Prostate gland (tissue), 2 donors: ENCODE results near the gene TBX5. TPM values are rescaled to one million over a fixed set of nuclear protein-coding genes. Genes with fewer than 3 reads are reported as not detected.

Source experiments
- DNase-seq: peaks from one replicate; pipeline ENCODE4 v3.0.0-alpha.2; 2019; ENCODE audit warnings: low spot score
- H3K27ac ChIP-seq, 2 donors: fragments of 200-600 bp; sonication (generic); 2 replicates each; pipeline ENCODE4 v1.5.1; 2017 to 2019
- H3K27me3 ChIP-seq: fragments of 200-600 bp; sonication (generic); replicated peaks from 2 replicates; pipeline ENCODE4 v1.5.1; 2019; ENCODE audit not compliant: insufficient read depth
- H3K36me3 ChIP-seq, 2 donors: fragments of 200-600 bp; sonication (generic); 1 replicate in 1 of 2; 2 replicates in 1 of 2; pipeline versions ENCODE4 v1.5.1 to v1.8.1; 2017 to 2019
- H3K4me1 ChIP-seq: fragments of 200-600 bp; sonication (generic); replicated peaks from 2 replicates; pipeline ENCODE4 v1.5.1; 2019
- H3K4me3 ChIP-seq, 2 donors: fragments of 200-600 bp; sonication (generic); 2 replicates each; pipeline ENCODE4 v1.5.1; 2017 to 2019
- H3K9me3 ChIP-seq: fragments of 200-600 bp; sonication (generic); 2 replicates; pipeline ENCODE4 v1.5.1; 2017
- POLR2A ChIP-seq: fragments of 450-650 bp; IDR thresholded peaks from one replicate; pipeline ENCODE4 v1.6.1; 2016; ENCODE audit warnings: antibody characterized with exemption, mild to moderate bottlenecking
- POLR2AphosphoS5 ChIP-seq: sonication (generic); formaldehyde crosslinking; IDR thresholded peaks from one replicate; pipeline ENCODE4 v1.6.1; 2017; ENCODE audit warnings: antibody characterized with exemption
- WGBS: methylation state at CpG from one replicate; pipeline ENCODE4 v1.1.5; 2018; 5-methylcytosine and 5-hydroxymethylcytosine counted together
- intact Hi-C: fragments of 100-400 bp; cut with DNase I; formaldehyde crosslinking; loops from one replicate; pipeline ENCODE4 v1.14.2; 2022
- total RNA-seq, 2 donors: library from RNA; depleted of rRNA; stranded (reverse); fragments of >200 nt; gene quantifications; one replicate each; pipeline ENCODE4 v1.1.0, GENCODE V29; 2016
- TF ChIP-seq, protein P1 (sequence below), 4 experiments: fragments of 200-600 bp in 2 of 4; fragments of 450-650 bp in 2 of 4; sonication (generic) in 2 of 4; IDR thresholded peaks; 1 replicate in 3 of 4; 2 replicates in 1 of 4; pipeline ENCODE4 v1.5.1; 2016 to 2019; ENCODE audit warnings: antibody characterized with exemption in 4 of 4, mild to moderate bottlenecking in 2 of 4, moderate library complexity in 2 of 4

The TBX5 gene
- total RNA-seq, 2 donors from 2014 or later, result 0.34 to 4.9 TPM

DNA sequence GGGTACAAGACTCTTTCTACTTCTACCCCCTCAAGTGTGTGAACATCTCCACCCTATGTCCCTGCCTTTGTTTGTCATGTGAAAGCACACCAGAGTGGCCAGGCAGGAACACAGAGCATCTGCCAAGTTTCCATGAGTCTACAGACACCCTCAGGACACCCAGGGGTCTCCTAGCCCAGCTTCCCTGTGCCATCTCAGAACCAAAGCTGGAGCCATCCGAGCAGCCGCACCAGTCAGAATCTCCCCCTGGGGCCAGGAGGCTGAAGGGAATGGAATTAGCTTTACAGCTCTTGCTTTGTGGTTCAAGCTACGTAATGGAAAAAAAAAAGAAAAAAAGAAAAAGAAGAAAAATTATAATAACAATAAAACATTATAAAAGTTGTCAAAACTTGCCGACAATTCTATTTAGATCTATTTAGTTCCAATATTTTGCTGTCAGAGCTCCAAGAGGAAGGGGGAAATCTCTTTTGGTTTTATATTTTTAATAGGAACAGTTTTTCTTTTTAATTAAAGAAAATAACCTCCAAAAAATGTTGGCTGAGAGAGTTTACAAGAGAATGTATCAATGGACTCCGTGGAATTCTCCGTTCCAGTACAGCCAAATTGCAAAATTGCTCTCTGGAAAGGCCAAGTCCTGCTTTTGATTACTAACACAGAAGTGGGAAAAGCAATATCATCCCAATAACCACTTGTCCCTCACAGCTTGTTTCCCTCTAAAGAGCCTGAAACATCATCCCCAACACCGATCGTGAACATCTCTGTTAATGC lies 37.1 kb downstream of the TBX5 start:
- WGBS, result 54% methylated on average over 8 of the region's 8 CpGs
- no peak for DNase-seq
- intact Hi-C loops, result no loop called here

DNA sequence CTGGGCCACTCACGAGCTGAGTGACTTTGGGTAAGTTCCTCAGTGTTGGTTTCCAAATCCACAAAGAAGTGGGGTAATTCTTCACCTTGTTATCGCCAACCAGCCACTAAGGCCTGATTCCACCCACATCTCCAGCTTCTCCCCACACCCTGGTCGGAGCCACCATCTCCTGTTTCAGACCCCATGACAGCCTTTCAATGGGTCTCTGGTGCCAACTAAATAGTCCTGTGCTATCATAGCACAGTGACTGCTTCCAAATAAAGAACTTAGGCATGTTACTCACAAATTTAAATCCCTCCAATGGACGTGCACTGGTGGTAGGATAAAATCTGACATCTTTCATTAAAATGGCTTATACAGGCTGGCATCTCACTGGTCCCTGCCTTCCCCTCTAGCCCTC lies 44.0 kb downstream of the TBX5 start:
- H3K36me3 ChIP-seq, result no peaks in the 10 kb centered on the region
- no peak overlapping the region for H3K4me3 ChIP-seq
- no peaks in the 10 kb centered on the region for H3K4me1 ChIP-seq
- DNase-seq, result no peak
- no peaks in the 10 kb centered on the region for H3K9me3 ChIP-seq
- TF ChIP-seq, protein P1, sequence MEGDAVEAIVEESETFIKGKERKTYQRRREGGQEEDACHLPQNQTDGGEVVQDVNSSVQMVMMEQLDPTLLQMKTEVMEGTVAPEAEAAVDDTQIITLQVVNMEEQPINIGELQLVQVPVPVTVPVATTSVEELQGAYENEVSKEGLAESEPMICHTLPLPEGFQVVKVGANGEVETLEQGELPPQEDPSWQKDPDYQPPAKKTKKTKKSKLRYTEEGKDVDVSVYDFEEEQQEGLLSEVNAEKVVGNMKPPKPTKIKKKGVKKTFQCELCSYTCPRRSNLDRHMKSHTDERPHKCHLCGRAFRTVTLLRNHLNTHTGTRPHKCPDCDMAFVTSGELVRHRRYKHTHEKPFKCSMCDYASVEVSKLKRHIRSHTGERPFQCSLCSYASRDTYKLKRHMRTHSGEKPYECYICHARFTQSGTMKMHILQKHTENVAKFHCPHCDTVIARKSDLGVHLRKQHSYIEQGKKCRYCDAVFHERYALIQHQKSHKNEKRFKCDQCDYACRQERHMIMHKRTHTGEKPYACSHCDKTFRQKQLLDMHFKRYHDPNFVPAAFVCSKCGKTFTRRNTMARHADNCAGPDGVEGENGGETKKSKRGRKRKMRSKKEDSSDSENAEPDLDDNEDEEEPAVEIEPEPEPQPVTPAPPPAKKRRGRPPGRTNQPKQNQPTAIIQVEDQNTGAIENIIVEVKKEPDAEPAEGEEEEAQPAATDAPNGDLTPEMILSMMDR (IDR thresholded peaks at IDR 0.05), result no peak
- no peak for TF ChIP-seq POLR2A
- TF ChIP-seq POLR2AphosphoS5, result no peak
- intact Hi-C loops, result no loop called here
- H3K27ac ChIP-seq, result no peak overlapping the region
- no peaks in the 10 kb centered on the region for H3K27me3 ChIP-seq
- 65% methylated on average over 4 of the region's 4 CpGs for WGBS

More for the DNA sequence above, 37.1 kb downstream of the TBX5 start:
- Histone ChIP-seq H3K4me1 (no peaks in the 10 kb centered on the region), H3K4me3 (no peak overlapping the region), H3K27me3 (no peaks in the 10 kb centered on the region), H3K36me3 (no peaks in the 10 kb centered on the region), H3K27ac (no peak overlapping the region), H3K9me3 (no peaks in the 10 kb centered on the region)
- no peak for TF ChIP-seq POLR2A
- TF ChIP-seq, protein P1 (IDR thresholded peaks at IDR 0.05), result no peak
- TF ChIP-seq POLR2AphosphoS5, result no peak

DNA sequence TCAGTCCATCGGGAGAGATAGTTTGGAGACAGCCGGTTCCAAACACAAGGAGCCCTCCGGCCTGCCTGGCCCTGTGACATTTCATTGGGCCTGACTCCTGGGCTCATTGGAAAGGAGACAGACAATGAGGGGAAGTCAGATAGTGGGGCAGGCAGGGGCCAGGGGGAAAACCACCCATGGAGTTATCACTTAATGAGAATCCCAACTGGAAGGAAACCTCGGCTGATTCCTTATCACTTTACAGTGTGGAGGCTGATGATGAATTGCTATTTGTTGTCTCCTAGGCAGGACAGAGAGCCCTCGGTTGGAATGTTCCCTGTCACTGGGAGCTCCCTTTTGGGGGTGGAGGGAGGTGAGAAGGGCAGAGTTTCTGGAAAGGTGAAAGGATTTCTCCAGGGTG lies 44.4 kb downstream of the TBX5 start:
- intact Hi-C loops, result no loop called here

DNA sequence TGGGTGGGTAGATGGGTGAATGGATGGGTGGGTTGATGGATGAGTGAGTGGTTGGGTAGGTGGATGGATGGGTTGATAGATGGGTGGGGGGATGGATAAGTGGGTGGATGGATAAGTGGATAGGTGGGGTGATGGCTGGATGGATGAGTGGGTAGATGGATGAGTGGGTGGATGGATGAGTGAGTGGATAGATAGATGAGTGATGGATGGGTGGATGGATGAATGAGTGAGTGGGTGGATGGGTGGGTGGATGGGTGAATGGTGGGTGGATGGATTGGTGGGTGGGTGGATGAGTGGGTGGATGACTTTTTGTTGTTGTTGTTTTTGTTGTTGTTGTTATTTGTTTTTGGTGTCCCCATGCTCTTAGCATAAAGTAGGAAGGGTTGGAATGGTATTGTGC lies 45.5 kb downstream of the TBX5 start:
- Histone ChIP-seq H3K27ac (no peak overlapping the region), H3K4me3 (no peak overlapping the region), H3K36me3 (no peaks in the 10 kb centered on the region), H3K27me3 (no peaks in the 10 kb centered on the region), H3K4me1 (no peaks in the 10 kb centered on the region), H3K9me3 (no peaks in the 10 kb centered on the region)
- intact Hi-C loops, result no loop called here
- no peak for DNase-seq
- TF ChIP-seq POLR2A (no peak), POLR2AphosphoS5 (no peak)
- TF ChIP-seq, protein P1 (IDR thresholded peaks at IDR 0.05), result no peak

More for the DNA sequence above, 44.4 kb downstream of the TBX5 start:
- TF ChIP-seq POLR2A (no peak), POLR2AphosphoS5 (no peak)
- TF ChIP-seq, protein P1 (IDR thresholded peaks at IDR 0.05), result no peak
- H3K4me3 ChIP-seq, result no peak overlapping the region
- DNase-seq, result no peak
- H3K4me1 ChIP-seq, result no peaks in the 10 kb centered on the region
- no peaks in the 10 kb centered on the region for H3K36me3 ChIP-seq
- WGBS, result 26% methylated on average over 5 of the region's 5 CpGs
- H3K27me3 ChIP-seq, result no peaks in the 10 kb centered on the region
- no peak overlapping the region for H3K27ac ChIP-seq
- no peaks in the 10 kb centered on the region for H3K9me3 ChIP-seq
